Measurements from ENCODE around the gene TTLL12. TPM values are rescaled to one million over a fixed set of nuclear protein-coding genes. Genes with fewer than 3 reads are reported as not detected.

Gene TTLL12
- total RNA-seq, 1 donor from 2014 or later, result 19.6 TPM

- no peak for DNase-seq (ENCODE audit: low read depth in 2 of 2)
These were observed 12.8 kb downstream of the TTLL12 start for GRCh38 chr22:43173976-43174720.

GRCh38 chr22:43173566-43173965, 13.4 kb downstream of the TTLL12 start:
- DNase-seq (ENCODE audit: low read depth in 2 of 2), result no peak

- no peak for DNase-seq (ENCODE audit: low read depth in 2 of 2)
These were observed 14.7 kb downstream of the TTLL12 start for GRCh38 chr22:43172191-43172590.

GRCh38 chr22:43171607-43172006, 15.3 kb downstream of the TTLL12 start:
- DNase-seq (ENCODE audit: low read depth in 2 of 2), result no peak

- no peak for DNase-seq (ENCODE audit: low read depth in 2 of 2)
These were observed 15.9 kb downstream of the TTLL12 start for GRCh38 chr22:43171019-43171491.

GRCh38 chr22:43170131-43170480, 16.8 kb downstream of the TTLL12 start:
- DNase-seq (ENCODE audit: low read depth in 2 of 2), result no peak

DNA sequence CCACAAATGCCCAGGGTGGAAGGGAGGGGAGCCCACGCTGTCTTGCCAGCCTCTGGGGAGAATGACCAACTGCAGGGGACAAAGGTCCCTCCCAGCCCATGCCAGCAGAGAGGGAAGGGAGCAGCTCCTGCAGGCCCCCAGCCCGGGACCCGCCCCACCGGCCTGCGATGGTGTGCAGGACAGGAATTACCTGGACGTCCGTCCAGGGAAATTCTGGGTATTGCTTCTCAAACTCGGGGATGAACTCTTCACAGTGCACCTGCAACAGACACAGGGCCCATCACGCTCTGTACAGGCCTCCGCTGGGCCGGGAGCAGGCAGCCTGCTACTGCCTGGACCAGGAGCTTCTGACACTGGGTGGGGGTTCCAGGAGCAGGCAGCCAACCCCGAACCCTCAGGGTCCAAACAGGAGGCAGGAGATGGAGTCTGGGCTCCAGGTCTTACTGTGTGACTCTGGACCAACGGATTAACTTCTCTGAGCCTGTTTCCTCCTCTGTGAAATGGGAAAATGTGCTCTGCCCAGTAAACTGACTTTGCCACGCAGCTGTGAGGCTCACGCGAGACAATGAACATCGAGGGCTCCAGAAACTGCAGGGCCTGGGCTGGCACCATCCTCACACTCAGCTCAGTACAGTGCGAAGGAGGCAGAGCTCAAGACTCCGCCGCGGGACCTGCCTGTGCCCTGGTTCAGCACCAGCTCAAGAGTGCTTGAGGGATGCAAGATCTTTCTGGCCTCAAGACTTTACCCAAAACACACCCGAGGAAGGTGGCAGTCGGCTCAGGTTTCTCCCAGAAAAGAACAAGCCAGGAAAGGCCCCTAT, 17.4 kb downstream of the TTLL12 start:
- DNase-seq (ENCODE audit: low read depth in 2 of 2), result no peak

- DNase-seq (ENCODE audit: low read depth in 2 of 2), result peak; percentile 33 to 48
These were observed 18.2 kb downstream of the TTLL12 start for GRCh38 chr22:43168471-43169309.

GRCh38 chr22:43167001-43167589, 19.8 kb downstream of the TTLL12 start:
- no peak for DNase-seq (ENCODE audit: low read depth in 2 of 2)

DNA sequence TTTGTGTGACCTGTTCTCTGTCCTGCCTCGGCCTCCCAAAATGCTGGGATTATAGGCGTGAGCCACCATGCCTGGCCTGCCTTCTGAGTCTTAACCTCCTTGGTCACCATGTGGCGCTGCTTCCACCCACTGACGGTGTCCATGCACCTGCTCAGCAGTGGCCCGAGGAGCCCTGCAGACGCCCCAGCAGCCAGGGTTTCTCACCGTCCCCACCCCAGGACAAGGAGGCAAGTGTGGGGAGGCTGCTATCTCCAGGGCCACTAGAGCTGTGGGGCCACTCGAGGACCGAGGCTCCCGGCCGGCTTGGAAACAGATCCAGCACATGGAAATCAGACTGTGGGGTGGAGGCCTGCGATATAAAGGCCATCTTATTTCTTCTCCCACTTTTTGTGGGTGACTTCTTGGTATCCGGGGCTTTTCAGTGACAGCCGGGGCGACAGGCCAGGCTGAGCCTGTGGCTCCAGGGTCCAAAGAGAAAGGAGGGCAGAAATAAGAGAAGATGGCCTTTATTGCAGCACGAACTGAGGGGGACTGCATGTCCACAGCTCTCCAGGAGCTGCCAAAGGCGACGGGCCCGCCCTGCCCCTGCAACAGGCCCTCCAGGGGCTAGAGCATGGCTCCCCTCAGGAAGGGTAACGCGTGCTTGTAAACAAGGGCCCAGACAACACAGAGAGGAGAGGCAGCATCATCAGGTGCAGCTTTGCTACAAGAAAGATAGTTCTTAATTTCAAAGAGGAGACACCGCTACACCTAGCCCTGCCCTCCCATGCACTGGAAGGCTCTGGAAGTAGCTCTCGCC, 20.6 kb downstream of the TTLL12 start:
- no peak for DNase-seq (ENCODE audit: low read depth in 2 of 2)

GRCh38 chr22:43164636-43165035, 22.3 kb downstream of the TTLL12 start:
- peak; percentile 25 to 29 for DNase-seq (ENCODE audit: low read depth in 2 of 2)

GRCh38 chr22:43163241-43163795, 23.6 kb downstream of the TTLL12 start:
- DNase-seq (ENCODE audit: low read depth in 2 of 2), result no peak

DNA sequence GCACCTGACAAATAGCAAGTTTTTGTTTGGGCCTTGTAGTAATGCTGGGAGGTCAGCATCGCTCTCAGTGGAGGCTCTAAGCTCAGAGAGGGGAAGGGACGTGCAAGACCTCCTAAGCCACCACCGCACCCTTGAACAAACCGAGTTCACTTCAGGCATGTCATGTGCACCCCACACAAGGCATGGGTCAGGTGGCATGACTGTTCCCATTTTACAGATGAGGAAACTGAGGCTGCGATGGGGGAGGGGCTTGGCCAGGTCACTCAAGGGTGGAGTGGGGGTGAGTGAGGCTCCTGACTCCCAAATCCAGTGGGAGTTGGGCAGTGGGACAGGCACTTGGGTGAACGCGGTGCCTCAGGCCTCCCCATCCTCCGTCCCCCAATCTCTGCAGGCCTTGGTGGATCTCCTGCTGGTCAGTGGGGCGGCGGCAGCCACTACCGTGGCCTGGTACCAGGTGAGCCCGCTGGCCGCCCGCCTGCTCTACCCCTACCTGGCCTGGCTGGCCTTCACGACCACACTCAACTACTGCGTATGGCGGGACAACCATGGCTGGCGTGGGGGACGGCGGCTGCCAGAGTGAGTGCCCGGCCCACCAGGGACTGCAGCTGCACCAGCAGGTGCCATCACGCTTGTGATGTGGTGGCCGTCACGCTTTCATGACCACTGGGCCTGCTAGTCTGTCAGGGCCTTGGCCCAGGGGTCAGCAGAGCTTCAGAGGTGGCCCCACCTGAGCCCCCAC, 24.4 kb downstream of the TTLL12 start:
- no peak for DNase-seq (ENCODE audit: low read depth in 2 of 2)

DNA sequence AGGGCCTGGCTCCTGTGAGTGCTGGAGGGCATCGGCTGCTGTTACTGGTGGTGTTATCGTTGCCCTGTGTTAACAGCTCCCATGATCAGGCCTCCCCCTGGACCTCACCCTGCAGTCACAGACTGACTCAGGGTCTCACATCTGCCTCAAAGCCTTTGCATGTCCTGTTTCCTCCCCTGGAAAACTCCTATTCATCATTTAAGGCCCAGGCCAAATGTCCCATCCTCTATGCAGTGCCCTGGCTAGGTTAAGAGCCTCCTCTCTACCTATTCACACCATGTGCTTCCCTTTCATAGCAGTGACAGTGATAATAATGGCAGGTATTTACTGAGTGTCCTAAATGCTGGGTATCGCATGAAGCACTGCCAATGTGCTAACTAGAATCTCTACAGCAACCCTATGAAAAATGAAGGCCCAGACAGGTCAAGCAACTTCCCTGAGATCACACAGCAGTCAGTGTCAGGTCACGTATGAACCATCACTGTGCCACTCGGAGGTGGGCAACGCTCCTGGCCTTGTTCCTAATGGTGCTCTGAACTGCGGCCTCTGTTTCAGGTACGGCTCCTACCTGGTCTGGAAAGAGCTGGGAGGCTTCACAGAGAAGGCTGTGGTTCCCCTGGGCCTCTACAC, 26.3 kb downstream of the TTLL12 start:
- DNase-seq (ENCODE audit: low read depth in 2 of 2), result no peak

- peak; percentile 58 to 60 for DNase-seq (ENCODE audit: low read depth in 2 of 2)
These were observed 27.3 kb downstream of the TTLL12 start for GRCh38 chr22:43159484-43160178.

- DNase-seq (ENCODE audit: low read depth in 2 of 2), result no peak
These were observed 28.0 kb downstream of the TTLL12 start for GRCh38 chr22:43158778-43159483.

DNA sequence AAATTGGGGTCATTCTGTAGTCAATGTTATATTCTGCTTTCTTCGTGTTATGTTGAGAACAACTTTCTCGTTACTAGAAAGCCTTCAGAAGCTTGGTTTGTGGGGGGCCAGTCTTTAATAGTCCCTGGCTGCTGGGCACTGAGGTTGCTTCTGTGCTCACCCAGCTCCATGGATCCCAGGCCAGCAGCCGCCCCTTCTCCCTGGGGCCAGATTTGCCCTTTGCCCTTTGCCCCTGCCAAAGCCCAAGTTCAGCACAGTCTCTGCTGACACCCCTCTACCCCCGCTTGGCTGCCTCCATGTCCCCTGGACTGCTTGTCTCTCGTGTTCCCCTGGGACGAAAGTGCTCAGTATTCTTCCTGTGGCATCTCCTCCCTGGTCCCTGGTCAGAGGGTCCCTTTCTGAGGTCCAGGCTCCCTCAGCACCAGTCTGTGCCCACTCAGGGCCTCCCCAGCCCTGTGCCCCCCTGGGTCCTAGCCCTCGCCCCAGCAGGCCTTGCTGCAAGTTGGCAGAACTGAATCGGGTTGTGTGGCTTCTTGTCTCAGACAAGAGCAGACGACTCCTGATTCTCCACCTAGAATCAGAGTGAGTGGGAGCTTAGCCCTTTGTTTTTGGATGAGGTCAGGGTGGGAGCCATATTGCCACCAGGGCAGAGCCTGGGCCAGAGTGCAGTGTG, 28.9 kb downstream of the TTLL12 start:
- no peak for DNase-seq (ENCODE audit: low read depth in 2 of 2)

Measured in lung microvascular endothelial cell (primary cell).